ENCODE data around the gene TNFRSF18. TPM values are rescaled to one million over a fixed set of nuclear protein-coding genes. Genes with fewer than 3 reads are reported as not detected.
A peak's percentile ranks its signal among the peaks of the same experiment; 100 is the strongest.

The TNFRSF18 gene
- total and polyA plus RNA-seq, 2 experiments from 2014 or later = 1.3 TPM; not detected in 1

- H3K79me2 ChIP-seq = no peaks in the 10 kb centered on the region
- no peaks in the 10 kb centered on the region for H3K9me3 ChIP-seq (ENCODE audit: low read depth)
- no peaks in the 10 kb centered on the region for H3K9me2 ChIP-seq (replicated peaks; ENCODE audit: insufficient read depth)
- peak overlapping the region; percentile 94 for H3K4me2 ChIP-seq
- DNase-seq (ENCODE audit: low spot score) = peak; percentile 84
- H3K27ac ChIP-seq = no peak overlapping the region
- peak overlapping the region; percentile 61 for H3K4me3 ChIP-seq
- H2AFZ ChIP-seq = no peak overlapping the region
- WGBS (ENCODE audit: low lambda C conversion rate, missing lambda C conversion rate) = 7% methylated on average over 25 of the region's 109 CpGs
- H3K27me3 ChIP-seq = peaks cover 8% of the 10 kb centered on the region
- peaks cover 4% of the 10 kb centered on the region for H3K4me1 ChIP-seq (ENCODE audit: insufficient read depth)
- H3K36me3 ChIP-seq (replicated peaks; ENCODE audit: insufficient read depth, low read depth) = no peaks in the 10 kb centered on the region
- no peaks in the 10 kb centered on the region for H4K20me1 ChIP-seq (ENCODE audit: insufficient read depth, poor library complexity, severe bottlenecking)
- no peak for TF ChIP-seq CTCF (IDR thresholded peaks at IDR 0.05; ENCODE audit: poor library complexity)
- TF ChIP-seq EZH2 (IDR thresholded peaks at IDR 0.05; ENCODE audit: borderline replicate concordance) = no peak
- TF ChIP-seq EZH2phosphoT487 (IDR thresholded peaks at IDR 0.05; ENCODE audit: low read depth, severe bottlenecking, unreplicated experiment) = no peak
Observed at GRCh38 chr1:1200876-1201810, 5.2 kb downstream of the TNFRSF18 start.

- 85% methylated on average over 27 of the region's 31 CpGs for WGBS (ENCODE audit: low lambda C conversion rate, missing lambda C conversion rate)
- Histone ChIP-seq H3K4me2 (peak overlapping the region; percentile 94), H3K4me1 (ENCODE audit: insufficient read depth) (no peaks in the 10 kb centered on the region), H3K27me3 (no peaks in the 10 kb centered on the region), H4K20me1 (ENCODE audit: insufficient read depth, poor library complexity, severe bottlenecking) (no peaks in the 10 kb centered on the region), H3K36me3 (replicated peaks; ENCODE audit: insufficient read depth, low read depth) (no peaks in the 10 kb centered on the region), H3K27ac (no peak overlapping the region), H2AFZ (no peak overlapping the region), H3K4me3 (no peak overlapping the region), H3K79me2 (no peaks in the 10 kb centered on the region), H3K9me2 (replicated peaks; ENCODE audit: insufficient read depth) (no peaks in the 10 kb centered on the region), H3K9me3 (ENCODE audit: low read depth) (no peaks in the 10 kb centered on the region)
- no peak for DNase-seq (ENCODE audit: low spot score)
- TF ChIP-seq EZH2phosphoT487 (IDR thresholded peaks at IDR 0.05; ENCODE audit: low read depth, severe bottlenecking, unreplicated experiment) (no peak), EZH2 (IDR thresholded peaks at IDR 0.05; ENCODE audit: borderline replicate concordance) (no peak), CTCF (IDR thresholded peaks at IDR 0.05; ENCODE audit: poor library complexity) (no peak)
Observed at GRCh38 chr1:1199961-1200875, 6.2 kb downstream of the TNFRSF18 start.

DNA sequence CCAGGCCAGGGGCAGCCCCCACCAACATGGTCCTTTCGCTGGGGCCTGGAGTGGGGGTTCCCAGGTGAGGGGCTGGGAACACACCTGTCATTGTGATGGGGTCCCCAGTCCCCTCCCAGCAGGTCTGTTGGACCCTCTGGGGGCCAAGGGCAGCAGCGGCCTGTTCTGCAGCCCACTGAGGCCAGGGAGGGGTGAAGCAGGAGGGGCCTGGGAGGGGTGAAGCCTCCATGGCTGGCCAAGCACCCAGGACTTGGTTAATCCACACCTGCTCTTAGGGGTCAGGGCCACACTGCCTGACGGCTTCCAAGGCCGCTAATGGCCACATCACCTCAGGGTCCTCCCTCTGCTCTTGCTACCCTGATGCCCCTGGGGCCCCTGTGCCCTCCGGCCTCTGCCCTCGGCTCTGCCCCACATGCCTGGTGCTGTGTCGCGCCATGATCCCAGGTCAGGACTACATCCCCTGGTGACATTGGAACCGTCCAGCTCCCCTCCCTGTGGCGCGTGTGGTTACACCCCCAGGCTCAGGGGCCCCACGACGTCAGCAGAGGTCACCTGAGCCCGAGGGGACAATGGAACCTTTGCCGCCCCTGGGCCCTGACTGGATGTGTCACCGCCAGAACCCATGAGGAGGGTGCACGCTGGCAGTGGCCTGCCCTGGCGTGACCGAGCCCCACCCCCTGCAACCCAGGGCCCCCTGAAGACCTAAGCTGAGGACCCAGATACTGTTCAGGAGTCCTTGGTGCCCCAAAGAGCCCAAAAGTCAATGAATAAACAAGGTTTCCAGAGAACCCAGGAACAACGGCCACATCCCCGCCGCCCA lies 7.0 kb downstream of the TNFRSF18 start:
- no peaks in the 10 kb centered on the region for H3K4me1 ChIP-seq (ENCODE audit: insufficient read depth)
- WGBS (ENCODE audit: low lambda C conversion rate, missing lambda C conversion rate) = 92% methylated on average over 22 of the region's 22 CpGs
- no peaks in the 10 kb centered on the region for H4K20me1 ChIP-seq (ENCODE audit: insufficient read depth, poor library complexity, severe bottlenecking)
- H3K4me3 ChIP-seq = no peak overlapping the region
- no peaks in the 10 kb centered on the region for H3K79me2 ChIP-seq
- H3K9me2 ChIP-seq (replicated peaks; ENCODE audit: insufficient read depth) = no peaks in the 10 kb centered on the region
- no peaks in the 10 kb centered on the region for H3K36me3 ChIP-seq (replicated peaks; ENCODE audit: insufficient read depth, low read depth)
- no peak overlapping the region for H3K4me2 ChIP-seq
- H3K27me3 ChIP-seq = no peaks in the 10 kb centered on the region
- no peak for TF ChIP-seq EZH2phosphoT487 (IDR thresholded peaks at IDR 0.05; ENCODE audit: low read depth, severe bottlenecking, unreplicated experiment)
- no peak for TF ChIP-seq EZH2 (IDR thresholded peaks at IDR 0.05; ENCODE audit: borderline replicate concordance)
- TF ChIP-seq CTCF (IDR thresholded peaks at IDR 0.05; ENCODE audit: poor library complexity) = no peak
- H3K9me3 ChIP-seq (ENCODE audit: low read depth) = no peaks in the 10 kb centered on the region
- H3K27ac ChIP-seq = no peak overlapping the region
- DNase-seq (ENCODE audit: low spot score) = no peak
- no peak overlapping the region for H2AFZ ChIP-seq

Data from hepatocyte (in vitro differentiated cells).